NCI-H2171 (cell line): Measurements from ENCODE around the gene TIMM17A.

Source experiments
- DNase-seq: peaks from one replicate; lab custom pipeline; 2025; lab: John Stamatoyannopoulos, UW

Gene TIMM17A

GRCh38 chr1:201983380-201983805 is 28.1 kb downstream of the TIMM17A start:
- DNase-seq: peak; percentile 33

- DNase-seq: no peak
Observed at GRCh38 chr1:201984446-201984845, 29.1 kb downstream of the TIMM17A start.

DNA sequence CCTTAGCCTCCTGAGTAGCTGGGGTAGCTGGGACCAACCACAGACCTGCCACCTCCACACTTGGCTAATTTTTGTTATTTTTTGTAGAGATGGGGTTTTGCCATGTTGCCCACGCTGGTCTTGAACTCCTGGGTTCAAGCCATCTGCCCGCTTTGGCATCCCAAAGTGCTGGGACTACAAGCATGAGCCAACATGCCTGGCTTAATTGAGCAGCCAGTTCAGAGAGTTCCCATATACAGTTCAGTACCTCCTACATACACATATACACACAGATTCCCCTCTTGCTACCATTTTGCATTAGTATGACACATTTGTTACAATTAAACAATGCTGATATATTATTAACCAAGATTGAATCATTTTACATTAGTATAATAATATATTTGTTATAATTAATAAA is 30.1 kb downstream of the TIMM17A start:
- DNase-seq: peak; percentile 16

- no peak for DNase-seq
Observed at GRCh38 chr1:201988601-201989000, 33.3 kb downstream of the TIMM17A start.

DNA sequence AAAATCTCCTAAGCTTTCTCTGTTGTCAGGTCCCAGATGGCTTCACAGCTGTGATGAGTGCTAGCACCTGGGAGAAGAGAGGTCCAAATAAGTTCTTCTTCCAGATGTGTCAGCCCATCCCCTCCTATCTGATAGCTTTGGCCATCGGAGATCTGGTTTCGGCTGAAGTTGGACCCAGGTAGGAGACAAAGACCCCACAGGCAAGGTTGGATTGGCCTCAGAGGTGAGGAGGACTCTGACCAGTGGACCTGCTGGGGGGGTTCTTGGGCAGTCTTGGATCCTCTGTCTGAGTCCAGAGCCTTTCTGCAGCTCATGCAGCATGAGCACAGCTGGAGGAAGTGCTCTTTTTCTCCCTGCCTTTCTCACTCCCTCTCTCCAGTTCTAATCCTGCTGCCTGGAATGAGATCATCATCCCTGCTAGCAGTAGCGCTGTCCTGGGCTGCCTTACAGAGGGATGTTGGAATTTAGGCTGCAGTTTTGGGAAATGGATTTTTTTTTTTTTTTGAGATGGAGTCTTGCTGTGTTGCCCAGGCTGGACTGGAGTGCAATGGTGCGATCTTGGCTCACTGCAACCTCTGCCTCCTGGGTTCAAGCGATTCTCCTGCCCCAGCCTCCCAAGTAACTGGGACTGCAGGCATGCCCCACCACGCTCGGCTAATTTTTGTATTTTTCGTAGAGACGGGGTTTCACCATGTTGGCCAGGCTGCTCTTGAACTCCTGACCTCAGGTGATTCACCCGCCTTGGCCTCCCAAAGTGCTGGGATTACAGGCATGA is 34.2 kb downstream of the TIMM17A start:
- DNase-seq: no peak

- no peak for DNase-seq
Observed at GRCh38 chr1:201990427-201990826, 35.1 kb downstream of the TIMM17A start.

GRCh38 chr1:201999625-202000238 is 44.4 kb downstream of the TIMM17A start:
- DNase-seq: peak; percentile 44

DNA sequence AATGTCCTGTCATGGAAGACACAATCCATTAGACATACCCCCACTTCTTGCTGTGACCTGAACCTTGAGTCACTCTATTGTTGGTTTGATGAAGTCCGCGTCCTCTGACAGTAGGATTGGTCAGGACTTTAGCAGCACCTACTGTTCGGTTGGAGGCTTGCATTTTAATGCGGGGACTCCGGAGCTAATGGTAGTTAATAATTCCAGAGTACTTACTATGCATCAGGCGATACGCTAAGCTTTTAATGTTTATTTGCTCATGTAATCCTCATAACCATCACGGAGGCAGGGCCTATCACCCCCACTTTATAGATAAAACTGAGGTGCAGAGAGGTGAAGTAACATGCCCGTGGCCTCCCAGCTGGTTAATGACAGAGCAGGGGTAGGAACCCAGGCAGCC is 47.2 kb downstream of the TIMM17A start:
- DNase-seq: no peak

DNA sequence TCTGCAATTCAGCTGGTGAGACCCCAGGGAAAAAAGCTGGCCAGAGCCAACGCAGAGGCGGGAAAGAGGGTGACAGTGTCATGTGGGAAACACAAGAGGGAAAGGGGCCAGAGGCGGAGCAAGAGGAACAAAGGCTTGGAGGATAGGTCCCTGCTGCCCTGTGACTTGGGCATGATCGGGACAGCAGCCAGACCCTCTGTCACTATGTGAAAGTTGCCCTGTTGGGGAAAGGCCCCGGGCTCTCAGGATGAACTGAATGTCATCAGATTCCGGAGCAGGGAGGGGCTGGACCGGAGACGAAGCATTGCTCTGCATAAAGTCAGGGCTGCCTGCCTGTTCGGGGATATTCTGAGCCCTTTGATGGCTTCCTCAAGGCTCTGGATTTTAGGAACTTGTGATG is 49.4 kb downstream of the TIMM17A start:
- no peak for DNase-seq

DNA sequence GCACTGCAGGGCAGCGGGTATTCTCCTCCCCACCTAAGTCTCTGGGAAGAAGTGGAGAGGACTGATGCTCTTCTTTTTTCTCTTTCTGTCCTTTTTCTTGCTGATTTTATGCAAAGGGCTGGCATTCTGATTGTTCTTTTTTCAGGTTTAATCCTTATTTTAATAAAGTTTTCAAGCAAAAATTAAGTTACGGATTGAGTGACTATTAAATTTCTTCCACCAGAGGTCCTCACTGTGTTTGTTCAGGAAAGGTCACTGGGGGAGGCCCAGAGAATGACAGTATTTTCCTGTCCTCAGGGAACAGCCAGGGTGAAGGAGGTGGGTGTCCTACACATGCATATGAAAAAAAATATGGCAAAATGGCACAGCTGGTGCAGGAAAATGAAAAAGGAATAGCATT is 50.7 kb downstream of the TIMM17A start:
- no peak for DNase-seq

DNA sequence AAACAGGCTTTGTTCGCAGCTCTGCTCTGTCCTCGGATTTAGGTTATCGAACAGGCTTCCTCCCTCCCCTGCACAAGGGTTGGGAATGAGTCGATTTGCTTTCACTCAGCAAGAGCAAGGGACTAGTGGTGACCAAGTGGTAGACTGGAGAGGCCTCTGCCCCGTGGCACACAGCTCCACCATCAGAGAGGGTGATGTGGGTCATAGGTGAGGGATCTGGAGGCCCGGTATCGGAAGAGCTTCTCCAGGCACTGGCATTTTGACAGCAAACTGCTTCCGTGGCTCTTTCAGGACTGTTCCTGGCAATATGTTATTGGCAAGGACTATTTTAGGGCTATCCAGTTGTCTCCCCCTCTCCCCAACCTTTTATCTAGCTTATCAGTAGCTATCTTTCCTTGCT is 52.0 kb downstream of the TIMM17A start:
- no peak for DNase-seq

DNA sequence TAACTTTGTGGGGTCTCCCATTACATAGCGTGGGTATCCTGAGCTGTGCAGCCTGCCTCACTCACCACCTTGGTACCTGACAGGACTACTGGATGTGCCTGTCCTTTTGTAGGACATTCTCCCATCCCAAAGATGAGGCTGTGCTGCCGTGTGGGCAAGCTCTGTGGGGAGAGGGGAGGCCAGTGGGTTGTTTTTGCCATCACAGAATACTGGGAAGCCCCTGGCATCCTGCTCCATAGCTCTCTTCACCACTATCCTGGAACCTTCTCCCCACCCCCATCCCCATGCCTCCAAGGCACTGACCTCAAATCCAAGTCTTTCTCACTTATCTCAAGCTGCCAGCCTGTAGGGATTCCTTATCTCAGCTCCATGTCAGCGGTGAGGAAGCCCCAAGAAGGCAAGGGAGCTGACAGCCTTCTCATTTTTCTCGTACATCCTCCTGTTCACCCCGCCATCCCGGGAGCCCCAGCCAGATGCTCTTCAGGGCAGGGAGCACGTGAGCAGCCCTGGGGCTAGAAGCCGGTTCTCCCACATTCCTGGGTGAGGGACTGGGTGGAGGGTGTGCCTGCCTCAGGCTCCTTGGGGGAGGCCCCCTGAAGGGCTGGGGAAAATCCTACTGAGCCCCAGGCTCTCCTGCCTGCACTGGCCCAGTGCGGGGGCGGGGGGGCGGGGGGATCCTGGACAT is 52.6 kb downstream of the TIMM17A start:
- no peak for DNase-seq

DNA sequence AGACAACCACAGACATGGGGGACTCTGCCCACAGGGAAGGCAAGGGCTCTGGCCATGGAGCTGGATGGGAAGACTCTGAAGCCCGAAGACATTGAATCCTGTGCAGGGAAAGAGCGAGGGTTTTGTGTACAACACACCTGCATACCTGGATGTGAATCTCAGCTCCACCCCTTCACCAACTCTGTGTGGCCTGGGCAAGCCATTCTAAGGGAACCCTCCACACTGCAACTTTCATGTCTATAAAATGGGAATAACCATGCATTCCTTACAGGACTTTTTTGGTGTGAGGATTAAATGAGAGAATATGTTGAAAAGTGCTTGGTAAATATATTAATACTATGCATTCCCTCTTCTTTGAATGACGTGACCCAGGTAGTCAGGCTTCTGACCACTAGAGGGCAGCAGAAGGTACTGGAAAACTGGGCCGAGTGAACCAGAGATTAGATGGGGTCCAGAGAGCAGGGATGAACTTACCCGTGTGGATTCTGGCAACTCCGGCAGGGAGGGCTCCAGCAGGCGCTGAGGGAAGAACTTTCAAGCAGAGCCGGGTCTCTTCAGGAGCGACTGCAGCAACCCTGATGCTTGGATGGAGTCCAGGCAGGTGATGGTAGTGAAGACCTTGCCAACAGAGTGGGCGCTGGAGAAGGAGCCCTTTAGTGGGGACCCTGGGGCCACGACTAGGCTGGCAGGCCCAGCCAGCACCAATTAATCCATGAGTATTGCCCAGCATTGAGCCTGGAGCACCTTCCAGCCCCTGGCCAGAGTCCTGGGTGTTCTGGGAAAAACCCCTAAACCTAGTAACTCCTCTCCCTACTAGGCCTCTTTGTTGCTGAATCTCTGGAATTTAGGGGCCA is 54.2 kb downstream of the TIMM17A start:
- DNase-seq: peak; percentile 67

- no peak for DNase-seq
Observed at GRCh38 chr1:202010180-202011015, 55.1 kb downstream of the TIMM17A start, which contains the start of gene ELF3. Gene ELF3 (plus strand): TSS chr1:202010587. CDS start chr1:202011137, 550 bp downstream.

GRCh38 chr1:202011994-202012393 is 56.7 kb downstream of the TIMM17A start:
- no peak for DNase-seq

- no peak for DNase-seq
Observed at GRCh38 chr1:202012544-202013478, 57.5 kb downstream of the TIMM17A start.

DNA sequence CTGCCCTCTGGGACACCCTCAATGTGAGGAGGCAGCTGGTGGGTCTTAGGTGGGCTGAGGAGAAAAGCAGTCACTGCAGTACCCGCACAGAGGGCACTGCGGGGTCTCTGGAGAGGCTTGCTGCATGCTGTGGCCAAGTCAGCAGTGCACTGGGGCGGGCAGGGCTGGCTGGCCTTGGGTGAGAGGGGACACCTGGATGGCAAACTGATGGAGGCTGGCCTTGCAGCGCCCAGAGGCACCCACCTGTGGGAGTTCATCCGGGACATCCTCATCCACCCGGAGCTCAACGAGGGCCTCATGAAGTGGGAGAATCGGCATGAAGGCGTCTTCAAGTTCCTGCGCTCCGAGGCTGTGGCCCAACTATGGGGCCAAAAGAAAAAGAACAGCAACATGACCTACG is 58.3 kb downstream of the TIMM17A start:
- DNase-seq: no peak

- DNase-seq: no peak
Observed at GRCh38 chr1:202014060-202014459, 58.8 kb downstream of the TIMM17A start.

DNA sequence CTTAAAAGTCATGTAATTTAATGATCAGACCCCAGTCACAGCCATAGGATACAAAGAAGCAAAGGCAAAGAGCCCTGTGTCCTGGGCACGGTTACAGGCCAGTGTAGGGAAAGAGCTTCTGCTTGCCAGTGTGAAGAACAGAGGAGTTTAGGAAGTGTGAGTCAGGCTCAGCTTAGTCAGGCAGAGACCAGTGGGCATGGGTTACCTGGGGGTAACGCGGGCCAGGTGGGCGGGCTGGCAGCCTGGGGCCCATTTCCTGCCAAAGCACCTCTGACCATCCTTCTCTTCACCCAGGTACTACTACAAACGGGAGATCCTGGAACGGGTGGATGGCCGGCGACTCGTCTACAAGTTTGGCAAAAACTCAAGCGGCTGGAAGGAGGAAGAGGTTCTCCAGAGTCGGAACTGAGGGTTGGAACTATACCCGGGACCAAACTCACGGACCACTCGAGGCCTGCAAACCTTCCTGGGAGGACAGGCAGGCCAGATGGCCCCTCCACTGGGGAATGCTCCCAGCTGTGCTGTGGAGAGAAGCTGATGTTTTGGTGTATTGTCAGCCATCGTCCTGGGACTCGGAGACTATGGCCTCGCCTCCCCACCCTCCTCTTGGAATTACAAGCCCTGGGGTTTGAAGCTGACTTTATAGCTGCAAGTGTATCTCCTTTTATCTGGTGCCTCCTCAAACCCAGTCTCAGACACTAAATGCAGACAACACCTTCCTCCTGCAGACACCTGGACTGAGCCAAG is 59.8 kb downstream of the TIMM17A start:
- DNase-seq: no peak

DNA sequence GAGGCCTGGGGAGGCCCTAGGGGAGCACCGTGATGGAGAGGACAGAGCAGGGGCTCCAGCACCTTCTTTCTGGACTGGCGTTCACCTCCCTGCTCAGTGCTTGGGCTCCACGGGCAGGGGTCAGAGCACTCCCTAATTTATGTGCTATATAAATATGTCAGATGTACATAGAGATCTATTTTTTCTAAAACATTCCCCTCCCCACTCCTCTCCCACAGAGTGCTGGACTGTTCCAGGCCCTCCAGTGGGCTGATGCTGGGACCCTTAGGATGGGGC is 60.3 kb downstream of the TIMM17A start:
- no peak for DNase-seq
